NCI-H345 (cell line): Measurements from ENCODE around the gene PXN.
"Not testable (repeated sequence)": the region's sequence is repeated elsewhere in the genome, so short reads cannot be mapped to it uniquely, and the experiment has no call there.

ENCODE experiments used
- DNase-seq: peaks from one replicate; lab custom pipeline; 2025; lab: John Stamatoyannopoulos, UW

PXN gene

GRCh38 chr12:120262852-120263747, 2.4 kb downstream of the PXN start:
- DNase-seq, result no peak

GRCh38 chr12:120261951-120262851, 3.3 kb downstream of the PXN start:
- DNase-seq, result no peak

- no peak for DNase-seq
These were observed 4.9 kb downstream of the PXN start for GRCh38 chr12:120260607-120261006.

GRCh38 chr12:120259418-120260202, 5.9 kb downstream of the PXN start:
- DNase-seq, result no peak

- DNase-seq, result no peak
These were observed 7.1 kb downstream of the PXN start for GRCh38 chr12:120258323-120258896.

- DNase-seq, result no peak
These were observed 8.3 kb downstream of the PXN start for GRCh38 chr12:120257041-120257821.

GRCh38 chr12:120254809-120255208, 10.7 kb downstream of the PXN start:
- no peak for DNase-seq

- DNase-seq, result not testable (repeated sequence)
These were observed 12.2 kb downstream of the PXN start for GRCh38 chr12:120253313-120253712.

- no peak for DNase-seq
These were observed 13.2 kb downstream of the PXN start for GRCh38 chr12:120252071-120252906.

- not testable (repeated sequence) for DNase-seq
These were observed 14.0 kb downstream of the PXN start for GRCh38 chr12:120251364-120252070.

- no peak for DNase-seq
These were observed 15.4 kb downstream of the PXN start for GRCh38 chr12:120249875-120250795.

GRCh38 chr12:120249266-120249874, 16.2 kb downstream of the PXN start:
- no peak for DNase-seq

- no peak for DNase-seq
These were observed 17.9 kb downstream of the PXN start for GRCh38 chr12:120247621-120248030.

GRCh38 chr12:120247183-120247582, 18.3 kb downstream of the PXN start:
- DNase-seq, result no peak

GRCh38 chr12:120246705-120247104, 18.8 kb downstream of the PXN start:
- not testable (repeated sequence) for DNase-seq

GRCh38 chr12:120242971-120243699, 22.4 kb downstream of the PXN start:
- DNase-seq, result no peak

- no peak for DNase-seq
These were observed 23.2 kb downstream of the PXN start for GRCh38 chr12:120242275-120242799.
